Ovary (tissue), 3 donors: ENCODE measurements around the gene CPE.

ENCODE experiments used
- EP300 ChIP-seq: sonication (generic); formaldehyde crosslinking; IDR thresholded peaks from one replicate; pipeline ENCODE4 v1.6.1; 2017; ENCODE audit warnings: antibody characterized with exemption
- POLR2A ChIP-seq: fragments of 450-650 bp; IDR thresholded peaks from one replicate; pipeline ENCODE4 v1.6.1; 2017; ENCODE audit warnings: antibody characterized with exemption, mild to moderate bottlenecking, moderate library complexity
- TF ChIP-seq, protein P1 (sequence below), 3 donors: fragments of 450-650 bp in 2 of 3; fragments of 200-600 bp in 1 of 3; IDR thresholded peaks; one replicate each; pipeline versions ENCODE4 v1.5.1 to v1.8.0; 2016 to 2022; ENCODE audit warnings: antibody characterized with exemption in 3 of 3, mild to moderate bottlenecking in 1 of 3
- donor health status: DM: no; HTN: no; CAD: no.

- no peak for TF ChIP-seq EP300
- TF ChIP-seq, protein P1, sequence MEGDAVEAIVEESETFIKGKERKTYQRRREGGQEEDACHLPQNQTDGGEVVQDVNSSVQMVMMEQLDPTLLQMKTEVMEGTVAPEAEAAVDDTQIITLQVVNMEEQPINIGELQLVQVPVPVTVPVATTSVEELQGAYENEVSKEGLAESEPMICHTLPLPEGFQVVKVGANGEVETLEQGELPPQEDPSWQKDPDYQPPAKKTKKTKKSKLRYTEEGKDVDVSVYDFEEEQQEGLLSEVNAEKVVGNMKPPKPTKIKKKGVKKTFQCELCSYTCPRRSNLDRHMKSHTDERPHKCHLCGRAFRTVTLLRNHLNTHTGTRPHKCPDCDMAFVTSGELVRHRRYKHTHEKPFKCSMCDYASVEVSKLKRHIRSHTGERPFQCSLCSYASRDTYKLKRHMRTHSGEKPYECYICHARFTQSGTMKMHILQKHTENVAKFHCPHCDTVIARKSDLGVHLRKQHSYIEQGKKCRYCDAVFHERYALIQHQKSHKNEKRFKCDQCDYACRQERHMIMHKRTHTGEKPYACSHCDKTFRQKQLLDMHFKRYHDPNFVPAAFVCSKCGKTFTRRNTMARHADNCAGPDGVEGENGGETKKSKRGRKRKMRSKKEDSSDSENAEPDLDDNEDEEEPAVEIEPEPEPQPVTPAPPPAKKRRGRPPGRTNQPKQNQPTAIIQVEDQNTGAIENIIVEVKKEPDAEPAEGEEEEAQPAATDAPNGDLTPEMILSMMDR (IDR thresholded peaks at IDR 0.05), result no peak
- TF ChIP-seq POLR2A, result no peak
Observed at GRCh38 chr4:165541851-165542459, 163.1 kb downstream of the CPE start.
